ENCODE data around the gene MMADHC.

DNA sequence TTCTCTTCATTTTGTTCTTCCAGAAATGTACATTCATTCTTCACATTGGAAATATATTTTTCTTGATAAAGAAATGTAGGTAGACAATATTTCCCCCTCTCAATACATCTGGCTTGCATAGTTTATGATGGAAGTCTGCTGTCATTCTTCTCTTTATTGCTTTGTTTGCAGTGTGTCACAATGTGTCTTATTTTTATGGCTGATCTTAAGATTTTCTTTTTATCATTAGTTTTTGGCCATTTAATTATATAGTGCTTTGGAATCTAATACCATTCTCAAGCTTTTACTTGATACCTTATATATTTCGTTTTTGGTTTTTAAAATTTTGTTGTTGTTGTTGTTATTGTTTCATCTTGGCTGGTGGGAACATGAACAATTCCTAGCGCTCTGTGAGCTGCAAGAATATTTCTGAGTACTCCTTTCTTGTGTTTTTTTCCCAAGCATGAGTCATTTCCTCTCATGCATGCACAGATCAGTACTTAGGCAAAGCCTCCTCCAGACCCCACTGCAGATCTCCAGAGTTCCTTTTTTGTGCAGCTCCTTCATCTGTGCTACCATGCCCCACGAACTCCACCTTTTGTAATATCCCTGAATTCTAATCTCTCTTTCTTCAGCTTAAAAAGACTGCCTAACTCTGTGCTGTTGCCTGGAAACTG lies 13.7 kb upstream of the MMADHC start:
- TF ChIP-seq CTCF (IDR thresholded peaks at IDR 0.05) = no peak
- TF ChIP-seq EZH2 (IDR thresholded peaks at IDR 0.05; ENCODE audit: borderline replicate concordance, insufficient read depth, low read depth, low read length, poor library complexity, severe bottlenecking) = no peak

All from B cell (primary cell).